SKM-1 (cell line): ENCODE results near the gene SENP6.
"Not testable (repeated sequence)": the region's sequence is repeated elsewhere in the genome, so short reads cannot be mapped to it uniquely, and the experiment has no call there.

Experiments
- DNase-seq: peaks from one replicate; lab custom pipeline; 2025; ENCODE audit not compliant: unreplicated experiment; lab: John Stamatoyannopoulos, UW

The SENP6 gene

GRCh38 chr6:75656479-75656878 lies 54.8 kb downstream of the SENP6 start:
- no peak for DNase-seq

- DNase-seq = no peak
Observed at GRCh38 chr6:75657327-75657726, 55.6 kb downstream of the SENP6 start.

GRCh38 chr6:75666592-75666991 lies 64.9 kb downstream of the SENP6 start:
- DNase-seq = no peak

GRCh38 chr6:75673884-75674283 lies 72.2 kb downstream of the SENP6 start:
- no peak for DNase-seq

- no peak for DNase-seq
Observed at GRCh38 chr6:75676377-75676776, 74.7 kb downstream of the SENP6 start.

- DNase-seq = not testable (repeated sequence)
Observed at GRCh38 chr6:75682548-75682947, 80.9 kb downstream of the SENP6 start.

GRCh38 chr6:75683005-75683404 lies 81.3 kb downstream of the SENP6 start:
- DNase-seq = not testable (repeated sequence)

- DNase-seq = not testable (repeated sequence)
Observed at GRCh38 chr6:75687535-75687934, 85.9 kb downstream of the SENP6 start.

- not testable (repeated sequence) for DNase-seq
Observed at GRCh38 chr6:75687937-75688336, 86.3 kb downstream of the SENP6 start.

- no peak for DNase-seq
Observed at GRCh38 chr6:75689576-75689975, 87.9 kb downstream of the SENP6 start.

- no peak for DNase-seq
Observed at GRCh38 chr6:75691012-75691411, 89.3 kb downstream of the SENP6 start.

- no peak for DNase-seq
Observed at GRCh38 chr6:75693534-75693933, 91.9 kb downstream of the SENP6 start.

- DNase-seq = no peak
Observed at GRCh38 chr6:75694406-75694805, 92.7 kb downstream of the SENP6 start.

- DNase-seq = not testable (repeated sequence)
Observed at GRCh38 chr6:75708334-75708733, 106.7 kb downstream of the SENP6 start.

- DNase-seq = no peak
Observed at GRCh38 chr6:75711173-75711572, 109.5 kb downstream of the SENP6 start.

- DNase-seq = no peak
Observed at GRCh38 chr6:75719133-75719532, 117.5 kb downstream of the SENP6 start.

GRCh38 chr6:75723382-75723781 lies 121.7 kb downstream of the SENP6 start:
- no peak for DNase-seq

GRCh38 chr6:75727206-75727605 lies 125.5 kb downstream of the SENP6 start:
- DNase-seq = no peak

GRCh38 chr6:75731029-75731428 lies 129.3 kb downstream of the SENP6 start:
- not testable (repeated sequence) for DNase-seq

GRCh38 chr6:75735491-75736186 lies 134.0 kb downstream of the SENP6 start:
- DNase-seq = no peak

GRCh38 chr6:75743971-75744370 lies 142.3 kb downstream of the SENP6 start:
- DNase-seq = no peak

GRCh38 chr6:75745404-75745803 lies 143.7 kb downstream of the SENP6 start:
- no peak for DNase-seq

- no peak for DNase-seq
Observed at GRCh38 chr6:75746221-75746620, 144.5 kb downstream of the SENP6 start.
